HCT116 (cell line): ENCODE results near the gene CBR4. TPM values are rescaled to one million over a fixed set of nuclear protein-coding genes. Genes with fewer than 3 reads are reported as not detected.

Experiments
- ATAC-seq: fragments of 200-7000 bp; cut with Tn5 transposase; 2 replicates; pipeline ENCODE4 v1.9.1; 2020; ENCODE audit warnings: mild to moderate bottlenecking, moderate library complexity
- BruUV-seq: library from RNA; stranded (reverse); fragments of 400-500 nt; replicated peaks from 2 replicates; lab custom pipeline; 2021; lab: Mats Ljungman, UMichigan
- CTCF ChIA-PET: fragments of 300-600 bp; sonication (Branson Sonifier 250); formaldehyde crosslinking; loops from one replicate; lab custom pipeline; 2021; ENCODE audit warnings: antibody characterized with exemption; lab: Charles Lee
- POLR2A ChIA-PET: fragments of 300-600, 350-600 bp; sonication (Branson Sonifier 250); formaldehyde crosslinking; loops from one replicate; lab custom pipeline; 2021; ENCODE audit warnings: antibody characterized with exemption; lab: Charles Lee
- RAD21 ChIA-PET, 2 experiments: fragments of 300-600 bp; sonication (Branson Sonifier 250); formaldehyde crosslinking; loops; one replicate each; lab custom pipeline; 2023; ENCODE audit warnings: low total read pairs in 2 of 2; ENCODE audit not compliant: uncharacterized antibody in 2 of 2, unreplicated experiment in 2 of 2, low non-redundant PET in 1 of 2; lab: Charles Lee
- DNase-seq: peaks from one replicate; pipeline ENCODE4 v3.0.0-alpha.2; 2010; ENCODE audit warnings: low read depth, low spot score
- H2AFZ ChIP-seq: fragments of 200-600 bp; shearing (Covaris generic), sonication (generic); 2 replicates; pipeline ENCODE4 v1.6.1; 2017; ENCODE audit warnings: low read depth, mixed run types, mixed read lengths, antibody characterized with exemption, low read length; ENCODE audit not compliant: poor library complexity, severe bottlenecking
- H3K27ac ChIP-seq: 2 replicates; pipeline ENCODE4 v1.5.1; 2012; ENCODE audit warnings: low read depth, low read length
- H3K27me3 ChIP-seq: fragments of 200-600 bp; sonication (generic); 2 replicates; pipeline ENCODE4 v1.6.1; 2016; ENCODE audit warnings: mixed run types, low read length, mixed read lengths; ENCODE audit not compliant: insufficient read depth
- H3K36me3 ChIP-seq, 2 experiments: fragments of 200-500 bp in 1 of 2; fragments of 200-600 bp in 1 of 2; sonication (Bioruptor generic) in 1 of 2; sonication (generic) in 1 of 2; 2 replicates each; pipeline versions ENCODE4 v1.5.1 to v1.6.1; 2014 to 2016; ENCODE audit warnings: low read length in 2 of 2, inconsistent platforms in 1 of 2, mixed read lengths in 1 of 2, mixed run types in 1 of 2; ENCODE audit not compliant: insufficient read depth in 2 of 2, control insufficient read depth in 1 of 2
- H3K4me1 ChIP-seq, 2 experiments: fragments of 200-600 bp in 1 of 2; sonication (generic) in 1 of 2; 2 replicates each; pipeline versions ENCODE4 v1.5.1 to v1.6.1; 2012 to 2017; ENCODE audit warnings: low read length in 2 of 2, inconsistent platforms in 1 of 2, mild to moderate bottlenecking in 1 of 2, mixed read lengths in 1 of 2, mixed run types in 1 of 2, moderate library complexity in 1 of 2; ENCODE audit not compliant: insufficient read depth in 2 of 2, control insufficient read depth in 1 of 2
- H3K4me2 ChIP-seq: fragments of 200-600 bp; sonication (generic); 2 replicates; pipeline ENCODE4 v1.6.1; 2017; ENCODE audit warnings: mixed run types, low read length, mixed read lengths
- H3K4me3 ChIP-seq, 2 experiments: fragments of 200-600 bp in 1 of 2; sonication (generic) in 1 of 2; replicated peaks in 1 of 2; 2 replicates each; pipeline ENCODE4 v1.5.1; 2011 to 2016; ENCODE audit warnings: low read length in 2 of 2, control low read depth in 1 of 2, low read depth in 1 of 2, mild to moderate bottlenecking in 1 of 2, mixed read lengths in 1 of 2, mixed run types in 1 of 2
- H3K79me2 ChIP-seq: fragments of 200-600 bp; sonication (generic); 2 replicates; pipeline ENCODE4 v1.6.1; 2017; ENCODE audit warnings: mild to moderate bottlenecking, mixed run types, low read length, moderate library complexity, mixed read lengths; ENCODE audit not compliant: insufficient read depth
- H3K9ac ChIP-seq: fragments of 200-600 bp; sonication (generic); 2 replicates; pipeline ENCODE4 v1.6.1; 2016; ENCODE audit warnings: low read length, mixed read lengths
- H3K9me2 ChIP-seq: fragments of 200-600 bp; sonication (generic), shearing (Covaris generic); 2 replicates; pipeline ENCODE4 v1.6.1; 2017; ENCODE audit warnings: mixed run types, mild to moderate bottlenecking, moderate library complexity; ENCODE audit not compliant: insufficient read depth
- H3K9me3 ChIP-seq, 2 experiments: fragments of 200-500 bp in 1 of 2; fragments of 200-600 bp in 1 of 2; sonication (Bioruptor generic) in 1 of 2; sonication (generic) in 1 of 2; 2 replicates each; pipeline ENCODE4 v1.6.1; 2014 to 2017; ENCODE audit warnings: low read length in 2 of 2, mixed read lengths in 2 of 2, inconsistent platforms in 1 of 2, low read depth in 1 of 2, mild to moderate bottlenecking in 1 of 2, mixed run types in 1 of 2, moderate library complexity in 1 of 2; ENCODE audit not compliant: control insufficient read depth in 1 of 2, insufficient read depth in 1 of 2
- H4K20me1 ChIP-seq: fragments of 200-600 bp; sonication (generic), shearing (Covaris generic); 2 replicates; pipeline ENCODE4 v1.6.1; 2017; ENCODE audit warnings: mixed run types, mild to moderate bottlenecking, moderate library complexity; ENCODE audit not compliant: insufficient read depth
- CBX3 ChIP-seq: IDR thresholded peaks from 2 replicates; pipeline ENCODE4 v1.6.1; 2012; ENCODE audit warnings: low read depth
- EGR1 ChIP-seq: IDR thresholded peaks from 2 replicates; pipeline ENCODE4 v1.6.1; 2012; ENCODE audit warnings: low read depth
- EZH2 ChIP-seq: fragments of 200-600 bp; sonication (generic); IDR thresholded peaks from 2 replicates; pipeline ENCODE4 v1.6.1; 2017; ENCODE audit warnings: antibody characterized with exemption, mixed run types
- FOSL1 ChIP-seq: IDR thresholded peaks from 2 replicates; pipeline ENCODE4 v1.6.1; 2012; ENCODE audit warnings: low read depth
- JUND ChIP-seq: IDR thresholded peaks from 2 replicates; pipeline ENCODE4 v1.6.1; 2012
- POLR2A ChIP-seq: IDR thresholded peaks from 2 replicates; pipeline ENCODE4 v1.7.0; 2011; ENCODE audit warnings: borderline replicate concordance; ENCODE audit not compliant: insufficient read depth, insufficient read length; ENCODE audit errors: extremely low read depth
- POLR2AphosphoS5 ChIP-seq: IDR thresholded peaks from 2 replicates; pipeline ENCODE4 v1.6.1; 2011; ENCODE audit warnings: mild to moderate bottlenecking, low read depth, low read length, moderate library complexity
- RAD21 ChIP-seq: IDR thresholded peaks from 2 replicates; pipeline ENCODE4 v1.6.1; 2012; ENCODE audit warnings: low read depth, mild to moderate bottlenecking
- SIN3A ChIP-seq: IDR thresholded peaks from 2 replicates; pipeline ENCODE4 v1.6.1; 2012; ENCODE audit warnings: low read depth
- SP1 ChIP-seq: IDR thresholded peaks from 2 replicates; pipeline ENCODE4 v1.6.1; 2012; ENCODE audit warnings: low read depth
- intact Hi-C: fragments of 100-400 bp; cut with micrococcal nuclease; formaldehyde crosslinking; loops from 2 replicates; pipeline ENCODE4 v1.10.0; 2022
- total RNA-seq: library from RNA; stranded (reverse); gene quantifications from one replicate; pipeline ENCODE4 v1.2.1, GENCODE V29; 2021; ENCODE audit not compliant: unreplicated experiment
- TF ChIP-seq, protein P1 (sequence below): IDR thresholded peaks from 2 replicates; pipeline ENCODE4 v1.6.1; 2012
- TF ChIP-seq, protein P2 (sequence below): IDR thresholded peaks from 2 replicates; pipeline ENCODE4 v1.6.1; 2012; ENCODE audit warnings: low read depth
- TF ChIP-seq, protein P3 (sequence below): IDR thresholded peaks from 2 replicates; pipeline ENCODE4 v1.6.1; 2011; ENCODE audit warnings: mild to moderate bottlenecking, low read length, moderate library complexity; ENCODE audit not compliant: insufficient replicate concordance; ENCODE audit errors: extremely low read depth

Gene CBR4
- total RNA-seq, 1 experiment from 2014 or later: 32.3 TPM

DNA sequence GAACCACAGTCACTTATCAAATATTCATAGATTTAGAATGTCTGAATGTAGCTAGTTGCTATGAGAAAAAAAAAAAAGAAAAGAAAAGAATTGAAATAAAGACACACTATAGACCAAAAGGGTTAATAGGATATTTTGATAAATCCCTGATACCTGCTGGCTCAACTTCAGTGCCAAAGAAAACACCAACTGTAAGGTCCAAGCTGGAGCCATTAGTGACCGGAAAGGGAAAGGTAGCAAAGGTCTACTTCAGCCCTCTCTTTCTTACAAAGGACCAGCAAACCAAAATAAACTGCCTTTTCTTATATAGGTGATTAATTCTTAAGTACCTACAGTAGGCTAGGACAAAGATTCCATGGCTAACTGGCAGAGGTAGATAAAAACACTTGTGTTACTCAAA is 9.7 kb downstream of the CBR4 start:
- peaks cover 11 to 22% of the 10 kb centered on the region in 2 experiments; a peak in 3 of 4 replicates for H3K36me3 ChIP-seq
- ATAC-seq: no peak
- no TSS peak for BruUV-seq

DNA sequence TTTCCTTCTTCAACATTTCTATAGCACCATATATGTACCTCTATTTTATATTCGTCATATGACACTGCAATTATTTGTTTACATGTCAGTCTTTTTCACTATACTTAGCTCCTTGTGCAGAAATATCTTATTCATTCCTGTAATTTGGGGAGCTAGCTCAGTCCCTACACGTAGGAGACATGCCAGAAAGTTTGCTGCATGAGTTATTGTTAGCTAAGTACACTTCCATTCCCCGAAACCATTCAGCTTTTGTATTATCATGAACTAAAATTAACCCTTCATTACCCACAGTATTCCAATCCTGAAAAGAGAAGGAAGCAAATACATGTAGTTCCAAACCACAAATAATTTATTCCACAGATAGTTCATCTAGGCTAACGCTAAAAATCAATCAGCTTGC is 10.2 kb downstream of the CBR4 start:
- no peaks in the 10 kb centered on the region for H3K9me3 ChIP-seq
- RAD21 ChIA-PET: no interaction called here
- ATAC-seq: no peak
- H3K79me2 ChIP-seq: no peaks in the 10 kb centered on the region
- no peaks in the 10 kb centered on the region for H3K4me1 ChIP-seq
- H3K4me3 ChIP-seq: no peak overlapping the region
- no peak for DNase-seq
- no TSS peak for BruUV-seq
- no peaks in the 10 kb centered on the region for H3K27me3 ChIP-seq
- peaks cover 11 to 17% of the 10 kb centered on the region in 2 experiments; a peak in 3 of 4 replicates for H3K36me3 ChIP-seq
- no peak overlapping the region for H3K9ac ChIP-seq
- intact Hi-C loops: no loop called here
- no peak overlapping the region for H2AFZ ChIP-seq
- no peak overlapping the region for H3K4me2 ChIP-seq
- POLR2A ChIA-PET: no interaction called here
- no peaks in the 10 kb centered on the region for H3K9me2 ChIP-seq
- no peaks in the 10 kb centered on the region for H4K20me1 ChIP-seq
- CTCF ChIA-PET: interaction anchor here (1.9 to 3.5 kb wide), 2 partner anchors 10 to 79 kb away, joined by 6 to 10 read pairs; partner anchors contain the start of gene CBR4
- H3K27ac ChIP-seq: no peak overlapping the region
- TF ChIP-seq FOSL1: no peak
- TF ChIP-seq CBX3: no peak
- TF ChIP-seq RAD21: no peak
- TF ChIP-seq, protein P1, sequence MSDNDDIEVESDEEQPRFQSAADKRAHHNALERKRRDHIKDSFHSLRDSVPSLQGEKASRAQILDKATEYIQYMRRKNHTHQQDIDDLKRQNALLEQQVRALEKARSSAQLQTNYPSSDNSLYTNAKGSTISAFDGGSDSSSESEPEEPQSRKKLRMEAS: no peak
- TF ChIP-seq POLR2A: no peak
- no peak for TF ChIP-seq SIN3A
- no peak for TF ChIP-seq EGR1
- TF ChIP-seq JUND: no peak
- TF ChIP-seq POLR2AphosphoS5: no peak
- TF ChIP-seq, protein P2, sequence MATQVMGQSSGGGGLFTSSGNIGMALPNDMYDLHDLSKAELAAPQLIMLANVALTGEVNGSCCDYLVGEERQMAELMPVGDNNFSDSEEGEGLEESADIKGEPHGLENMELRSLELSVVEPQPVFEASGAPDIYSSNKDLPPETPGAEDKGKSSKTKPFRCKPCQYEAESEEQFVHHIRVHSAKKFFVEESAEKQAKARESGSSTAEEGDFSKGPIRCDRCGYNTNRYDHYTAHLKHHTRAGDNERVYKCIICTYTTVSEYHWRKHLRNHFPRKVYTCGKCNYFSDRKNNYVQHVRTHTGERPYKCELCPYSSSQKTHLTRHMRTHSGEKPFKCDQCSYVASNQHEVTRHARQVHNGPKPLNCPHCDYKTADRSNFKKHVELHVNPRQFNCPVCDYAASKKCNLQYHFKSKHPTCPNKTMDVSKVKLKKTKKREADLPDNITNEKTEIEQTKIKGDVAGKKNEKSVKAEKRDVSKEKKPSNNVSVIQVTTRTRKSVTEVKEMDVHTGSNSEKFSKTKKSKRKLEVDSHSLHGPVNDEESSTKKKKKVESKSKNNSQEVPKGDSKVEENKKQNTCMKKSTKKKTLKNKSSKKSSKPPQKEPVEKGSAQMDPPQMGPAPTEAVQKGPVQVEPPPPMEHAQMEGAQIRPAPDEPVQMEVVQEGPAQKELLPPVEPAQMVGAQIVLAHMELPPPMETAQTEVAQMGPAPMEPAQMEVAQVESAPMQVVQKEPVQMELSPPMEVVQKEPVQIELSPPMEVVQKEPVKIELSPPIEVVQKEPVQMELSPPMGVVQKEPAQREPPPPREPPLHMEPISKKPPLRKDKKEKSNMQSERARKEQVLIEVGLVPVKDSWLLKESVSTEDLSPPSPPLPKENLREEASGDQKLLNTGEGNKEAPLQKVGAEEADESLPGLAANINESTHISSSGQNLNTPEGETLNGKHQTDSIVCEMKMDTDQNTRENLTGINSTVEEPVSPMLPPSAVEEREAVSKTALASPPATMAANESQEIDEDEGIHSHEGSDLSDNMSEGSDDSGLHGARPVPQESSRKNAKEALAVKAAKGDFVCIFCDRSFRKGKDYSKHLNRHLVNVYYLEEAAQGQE: no peak
- TF ChIP-seq, protein P3, sequence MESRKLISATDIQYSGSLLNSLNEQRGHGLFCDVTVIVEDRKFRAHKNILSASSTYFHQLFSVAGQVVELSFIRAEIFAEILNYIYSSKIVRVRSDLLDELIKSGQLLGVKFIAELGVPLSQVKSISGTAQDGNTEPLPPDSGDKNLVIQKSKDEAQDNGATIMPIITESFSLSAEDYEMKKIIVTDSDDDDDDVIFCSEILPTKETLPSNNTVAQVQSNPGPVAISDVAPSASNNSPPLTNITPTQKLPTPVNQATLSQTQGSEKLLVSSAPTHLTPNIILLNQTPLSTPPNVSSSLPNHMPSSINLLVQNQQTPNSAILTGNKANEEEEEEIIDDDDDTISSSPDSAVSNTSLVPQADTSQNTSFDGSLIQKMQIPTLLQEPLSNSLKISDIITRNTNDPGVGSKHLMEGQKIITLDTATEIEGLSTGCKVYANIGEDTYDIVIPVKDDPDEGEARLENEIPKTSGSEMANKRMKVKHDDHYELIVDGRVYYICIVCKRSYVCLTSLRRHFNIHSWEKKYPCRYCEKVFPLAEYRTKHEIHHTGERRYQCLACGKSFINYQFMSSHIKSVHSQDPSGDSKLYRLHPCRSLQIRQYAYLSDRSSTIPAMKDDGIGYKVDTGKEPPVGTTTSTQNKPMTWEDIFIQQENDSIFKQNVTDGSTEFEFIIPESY: no peak
- no peak for TF ChIP-seq EZH2
- TF ChIP-seq SP1: no peak

More for the DNA sequence above, 9.7 kb downstream of the CBR4 start:
- ChIA-PET RAD21 (no interaction called here), CTCF (interaction anchor here (1.9 to 3.5 kb wide), 2 partner anchors 9 to 79 kb away, joined by 6 to 10 read pairs; partner anchors contain the start of gene CBR4), POLR2A (no interaction called here)
- Histone ChIP-seq H3K79me2 (no peaks in the 10 kb centered on the region), H3K27ac (no peak overlapping the region), H3K4me2 (no peak overlapping the region), H3K27me3 (no peaks in the 10 kb centered on the region), H3K9ac (no peak overlapping the region), H4K20me1 (no peaks in the 10 kb centered on the region), H3K4me1 (no peaks in the 10 kb centered on the region), H3K9me3 (no peaks in the 10 kb centered on the region), H2AFZ (no peak overlapping the region), H3K9me2 (no peaks in the 10 kb centered on the region), H3K4me3 (no peak overlapping the region)
- DNase-seq: no peak
- TF ChIP-seq EZH2: no peak
- intact Hi-C loops: no loop called here
